Choroid plexus epithelial cell (primary cell): Measurements from ENCODE around the gene BCL2L11.
A peak's percentile ranks its signal among the peaks of the same experiment; 100 is the strongest.

Experiments used
- DNase-seq: peaks from one replicate; pipeline ENCODE4 v3.0.0-alpha.2; 2010; ENCODE audit warnings: low read depth
- H3K4me3 ChIP-seq: 2 replicates; pipeline ENCODE4 v1.5.1; 2011; ENCODE audit warnings: low read depth, mild to moderate bottlenecking, control low read depth, low read length, moderate library complexity
- TF ChIP-seq, protein P1 (sequence below): conservative IDR thresholded peaks from 2 replicates; pipeline ENCODE4 v1.5.1; 2011; ENCODE audit warnings: low read depth, mild to moderate bottlenecking, control low read depth, inconsistent platforms, low read length, moderate library complexity

BCL2L11 gene

DNA sequence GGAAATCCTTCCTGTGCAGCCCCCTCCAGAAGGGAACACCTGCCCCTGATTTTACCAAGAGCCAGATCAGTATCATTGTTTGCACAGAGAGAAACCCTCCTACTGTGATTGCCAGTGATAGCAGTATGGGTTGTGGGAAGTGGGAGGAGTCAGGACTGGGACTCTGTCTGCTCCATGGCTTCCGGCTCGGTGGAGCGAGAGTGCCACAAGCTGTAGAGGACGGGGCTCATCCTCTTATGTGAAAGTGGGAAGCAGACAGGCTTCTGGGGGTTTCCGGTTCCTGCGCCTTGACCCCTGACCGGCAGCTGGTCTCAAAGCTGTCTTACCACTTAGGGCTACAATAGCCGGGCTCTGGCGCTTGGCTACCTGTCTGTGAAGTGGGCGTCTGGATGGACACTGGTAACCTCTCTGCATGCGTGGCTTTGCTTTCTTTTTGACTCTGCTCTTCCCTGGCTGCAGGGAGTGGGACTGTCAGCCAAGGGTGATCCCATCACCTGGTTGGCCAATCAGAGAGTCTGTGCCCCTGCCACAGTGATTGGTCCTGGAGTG, 79.7 kb downstream of the BCL2L11 start:
- no peak for DNase-seq
- TF ChIP-seq, protein P1, sequence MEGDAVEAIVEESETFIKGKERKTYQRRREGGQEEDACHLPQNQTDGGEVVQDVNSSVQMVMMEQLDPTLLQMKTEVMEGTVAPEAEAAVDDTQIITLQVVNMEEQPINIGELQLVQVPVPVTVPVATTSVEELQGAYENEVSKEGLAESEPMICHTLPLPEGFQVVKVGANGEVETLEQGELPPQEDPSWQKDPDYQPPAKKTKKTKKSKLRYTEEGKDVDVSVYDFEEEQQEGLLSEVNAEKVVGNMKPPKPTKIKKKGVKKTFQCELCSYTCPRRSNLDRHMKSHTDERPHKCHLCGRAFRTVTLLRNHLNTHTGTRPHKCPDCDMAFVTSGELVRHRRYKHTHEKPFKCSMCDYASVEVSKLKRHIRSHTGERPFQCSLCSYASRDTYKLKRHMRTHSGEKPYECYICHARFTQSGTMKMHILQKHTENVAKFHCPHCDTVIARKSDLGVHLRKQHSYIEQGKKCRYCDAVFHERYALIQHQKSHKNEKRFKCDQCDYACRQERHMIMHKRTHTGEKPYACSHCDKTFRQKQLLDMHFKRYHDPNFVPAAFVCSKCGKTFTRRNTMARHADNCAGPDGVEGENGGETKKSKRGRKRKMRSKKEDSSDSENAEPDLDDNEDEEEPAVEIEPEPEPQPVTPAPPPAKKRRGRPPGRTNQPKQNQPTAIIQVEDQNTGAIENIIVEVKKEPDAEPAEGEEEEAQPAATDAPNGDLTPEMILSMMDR: no peak
- H3K4me3 ChIP-seq: no peak overlapping the region

DNA sequence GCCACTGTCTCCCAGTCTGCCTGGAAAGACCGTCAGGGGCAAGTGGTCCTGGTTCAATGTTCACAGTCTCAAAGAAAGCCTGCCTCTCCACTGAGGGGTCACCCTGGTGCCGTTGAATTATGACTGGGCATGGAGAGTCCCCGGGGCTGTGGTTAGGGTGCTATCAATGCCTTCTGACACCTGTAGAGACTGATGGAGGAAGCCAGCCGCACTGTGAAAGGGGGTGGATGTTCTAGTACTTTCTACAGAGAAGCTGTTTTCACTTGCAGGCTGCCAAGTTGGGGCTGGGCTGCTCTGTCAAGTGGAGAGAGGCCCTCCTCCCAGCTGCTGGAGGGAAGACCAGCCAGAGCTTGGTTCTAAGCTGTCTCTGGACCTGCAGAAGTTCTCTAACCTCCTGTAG, 80.5 kb downstream of the BCL2L11 start:
- no peak overlapping the region for H3K4me3 ChIP-seq
- DNase-seq: no peak
- TF ChIP-seq, protein P1: no peak

DNA sequence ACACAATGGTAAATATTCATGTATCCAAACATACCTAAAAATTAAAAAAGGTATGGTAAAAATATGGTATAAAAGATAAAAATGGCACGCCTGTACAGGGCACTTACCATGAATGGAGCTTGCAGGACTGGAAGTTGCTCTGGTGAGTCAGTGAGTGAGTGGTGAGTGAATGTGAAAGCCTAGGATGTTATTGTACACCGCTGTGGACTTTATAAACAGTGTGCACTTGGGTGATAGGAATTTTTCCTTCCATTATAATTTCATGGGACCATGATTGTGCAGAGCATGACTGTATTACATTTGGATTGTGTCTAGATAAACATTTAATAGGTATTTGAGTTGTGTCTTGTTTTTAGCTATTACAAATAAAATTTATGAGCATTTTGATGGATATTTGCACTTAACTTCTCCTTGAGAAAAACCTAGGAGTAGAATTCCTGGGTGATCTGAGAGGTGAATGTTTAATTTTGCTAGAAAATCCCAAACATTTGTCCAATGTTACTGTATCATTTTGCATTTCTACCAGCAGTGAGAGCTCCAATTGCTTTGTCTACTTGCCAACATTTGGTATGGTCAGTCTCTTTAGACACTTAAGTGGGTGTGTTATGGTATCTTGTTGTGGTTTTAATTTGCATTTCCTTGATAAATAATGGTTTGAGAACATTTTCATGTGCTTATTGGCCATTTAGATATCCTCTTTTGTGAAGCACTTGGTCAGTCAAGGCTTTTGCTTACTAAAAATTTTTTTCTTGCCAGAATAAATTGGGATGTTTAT, 81.7 kb downstream of the BCL2L11 start:
- DNase-seq: peak; percentile 59
- no peak overlapping the region for H3K4me3 ChIP-seq
- TF ChIP-seq, protein P1: no peak

DNA sequence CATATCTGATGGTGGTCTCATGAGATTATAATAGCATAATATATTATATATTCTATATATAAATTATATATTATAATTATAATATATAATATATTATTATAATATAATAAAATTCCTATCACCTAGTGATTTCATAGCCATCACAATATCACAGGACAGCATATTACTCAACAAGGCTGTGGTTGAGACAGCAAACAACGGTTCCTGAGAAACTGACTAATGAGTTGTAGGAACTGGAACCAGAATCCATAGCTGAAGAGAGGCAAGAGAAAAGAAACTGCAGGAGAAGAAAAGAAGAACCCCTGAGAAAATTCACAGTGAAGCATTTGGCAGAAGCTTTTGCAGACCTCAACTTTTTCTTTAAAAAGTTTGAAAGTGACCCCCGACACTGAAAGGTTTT, 84.0 kb downstream of the BCL2L11 start:
- H3K4me3 ChIP-seq: no peak overlapping the region
- no peak for DNase-seq
- TF ChIP-seq, protein P1: no peak

DNA sequence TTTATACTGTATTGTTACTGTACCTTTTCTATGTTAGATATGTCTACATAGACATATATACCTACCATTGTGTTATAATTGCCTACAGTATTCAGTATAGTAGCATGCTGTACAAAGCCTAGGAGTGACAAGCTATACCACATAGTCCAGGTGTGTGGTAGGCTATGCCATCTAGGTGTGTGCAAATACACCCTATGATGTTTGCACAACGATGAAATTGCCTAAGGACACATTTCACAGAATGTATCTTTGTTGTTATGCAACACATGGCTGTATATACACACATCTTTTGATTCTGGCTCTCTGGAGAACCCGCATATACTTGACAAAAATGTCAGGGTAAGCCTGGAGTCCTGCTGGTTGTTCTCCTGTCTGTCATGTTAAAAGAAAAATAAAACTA, 85.1 kb downstream of the BCL2L11 start:
- no peak overlapping the region for H3K4me3 ChIP-seq
- DNase-seq: no peak
- TF ChIP-seq, protein P1: no peak

DNA sequence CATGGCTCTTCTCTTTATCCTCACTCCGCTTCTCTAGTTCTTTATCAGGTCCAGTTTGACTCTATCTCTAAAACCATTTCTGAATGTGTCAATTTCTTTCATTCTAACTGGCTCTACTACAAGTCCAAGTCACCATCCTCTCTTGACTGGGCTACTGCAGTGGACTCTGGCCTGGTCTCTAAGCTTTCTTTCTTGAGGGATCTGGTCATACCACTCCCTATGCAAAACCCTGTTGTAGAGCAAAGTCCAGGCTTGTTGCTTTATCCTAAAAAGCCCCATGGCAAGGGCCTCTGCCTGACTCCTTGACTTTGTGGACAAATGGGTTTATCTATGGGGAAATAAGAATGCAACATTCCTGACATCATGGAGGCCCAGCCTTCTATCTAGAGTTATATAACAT, 87.1 kb downstream of the BCL2L11 start:
- DNase-seq: no peak
- no peak overlapping the region for H3K4me3 ChIP-seq
- TF ChIP-seq, protein P1: no peak

DNA sequence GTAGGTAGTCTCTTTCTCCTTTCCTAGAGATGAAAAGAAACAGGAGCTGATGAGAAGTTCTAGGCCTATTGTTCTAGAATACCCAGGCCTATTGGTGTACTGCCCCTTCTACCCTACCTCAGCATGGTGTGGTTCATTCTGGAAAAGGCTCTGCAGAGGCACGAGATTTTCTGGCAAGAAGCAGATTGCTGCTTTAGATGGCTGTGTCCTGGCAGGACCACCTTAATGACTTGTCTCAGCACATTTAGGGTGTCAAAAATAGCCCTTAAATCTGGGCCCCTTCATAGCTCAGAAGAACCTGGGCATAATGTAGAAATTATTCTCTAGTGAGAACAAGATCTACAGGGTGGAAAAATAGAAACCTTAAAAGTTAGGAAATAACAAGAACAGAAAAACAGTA, 87.9 kb downstream of the BCL2L11 start:
- H3K4me3 ChIP-seq: no peak overlapping the region
- TF ChIP-seq, protein P1: no peak
- no peak for DNase-seq
